H1 (cell line): Measurements from ENCODE around the gene CES4A. TPM values are rescaled to one million over a fixed set of nuclear protein-coding genes. Genes with fewer than 3 reads are reported as not detected.

Experiments
- POLR2A ChIP-seq, 2 experiments: IDR thresholded peaks; 1 replicate in 1 of 2; 2 replicates in 1 of 2; pipeline ENCODE4 v1.6.1; 2011; ENCODE audit warnings: low read depth in 2 of 2, low read length in 2 of 2, mild to moderate bottlenecking in 2 of 2; ENCODE audit errors: control extremely low read depth in 1 of 2
- SIRT6 ChIP-seq: IDR thresholded peaks from one replicate; pipeline ENCODE4 v1.7.1; 2012; ENCODE audit warnings: low read length, inconsistent platforms
- TAF1 ChIP-seq: IDR thresholded peaks from 2 replicates; pipeline ENCODE4 v1.6.1; 2011; ENCODE audit warnings: mild to moderate bottlenecking, low read depth, low read length
- polyA plus RNA-seq, 7 experiments: library from polyadenylated mRNA; depleted of rRNA in 3 of 7; stranded (reverse) in 5 of 7; unstranded in 2 of 7; fragments of >200 nt in 5 of 7; fragments of 200-250 nt in 2 of 7; gene quantifications; 1 replicate in 5 of 7; 2 replicates in 1 of 7; 4 replicates in 1 of 7; pipeline versions ENCODE4 v1.2.1 to v1.2.3, GENCODE V29; 2011 to 2013; ENCODE audit warnings: missing spikeins in 2 of 7, mixed read lengths in 2 of 7
- total RNA-seq: library from RNA; stranded (reverse); fragmentation: NEBNext Ultra II Directional; extraction: Animal tissue kit (Norgen Biotek cat#: 25700); gene quantifications from 2 replicates; pipeline ENCODE4 v1.2.1, GENCODE V29; 2021
- TF ChIP-seq, protein P1 (sequence below): IDR thresholded peaks from 2 replicates; pipeline ENCODE4 v1.6.1; 2011; ENCODE audit warnings: low read length, improper control_type of control experiment

The CES4A gene
- total and polyA plus RNA-seq, 2 of the 8 experiments (the other 6 are each of a cell fraction or from before 2014, with no cell fraction given), result 0.93 to 1.5 TPM

DNA sequence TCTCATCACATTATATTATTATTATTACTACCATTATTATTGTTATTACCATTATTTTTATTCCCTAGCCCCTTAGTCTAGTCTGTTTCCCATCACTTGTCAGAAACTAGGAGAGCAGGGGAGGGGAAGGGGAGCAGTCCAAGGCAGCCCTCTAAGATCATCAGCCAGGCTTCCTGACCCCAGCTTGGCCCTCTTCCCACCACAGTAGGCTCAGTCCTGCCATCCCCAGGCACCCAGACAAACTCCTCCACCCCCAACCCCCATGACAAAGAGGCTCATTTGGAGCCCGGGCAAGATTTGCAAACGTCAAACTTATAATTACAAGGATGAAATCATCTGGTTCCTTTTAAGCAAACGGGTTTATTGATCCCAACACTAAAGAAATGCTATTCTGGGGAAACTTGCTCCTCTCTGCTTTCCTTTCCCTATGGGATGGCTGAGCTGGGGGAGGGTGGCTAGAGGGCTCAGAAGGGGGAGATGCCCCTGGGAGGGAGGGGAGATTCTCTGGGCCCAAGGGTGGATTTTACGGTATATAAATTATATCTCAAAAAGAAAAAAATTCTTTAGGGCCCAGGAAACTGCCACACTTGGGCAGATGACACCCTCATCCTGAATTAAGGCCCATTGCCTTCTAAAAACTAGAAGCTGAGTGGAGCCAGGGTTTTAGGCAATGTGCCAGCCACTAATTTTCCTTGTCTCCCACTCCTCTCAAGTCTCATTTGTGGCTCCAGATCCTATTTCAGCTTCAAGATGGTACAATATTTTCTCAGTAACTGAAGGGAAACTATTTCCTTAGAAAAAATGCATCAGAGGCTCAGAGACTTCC is 36.2 kb downstream of the CES4A start (continued):
- no peak for TF ChIP-seq SIRT6
- no peak for TF ChIP-seq POLR2A (IDR thresholded peaks at IDR 0.05; ENCODE audit: control extremely low read depth in 1 of 2, low read depth in 2 of 2, low read length in 2 of 2)
- TF ChIP-seq, protein P1, sequence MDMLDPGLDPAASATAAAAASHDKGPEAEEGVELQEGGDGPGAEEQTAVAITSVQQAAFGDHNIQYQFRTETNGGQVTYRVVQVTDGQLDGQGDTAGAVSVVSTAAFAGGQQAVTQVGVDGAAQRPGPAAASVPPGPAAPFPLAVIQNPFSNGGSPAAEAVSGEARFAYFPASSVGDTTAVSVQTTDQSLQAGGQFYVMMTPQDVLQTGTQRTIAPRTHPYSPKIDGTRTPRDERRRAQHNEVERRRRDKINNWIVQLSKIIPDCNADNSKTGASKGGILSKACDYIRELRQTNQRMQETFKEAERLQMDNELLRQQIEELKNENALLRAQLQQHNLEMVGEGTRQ, result no peak
- TF ChIP-seq TAF1, result no peak
